ENCODE results near the gene ABCD3.

ABCD3 gene

GRCh38 chr1:94552071-94552586, 133.9 kb downstream of the ABCD3 start:
- Mint-ChIP-seq H3K4me1 (peaks cover 61% of the 10 kb centered on the region), H3K4me3 (no peak overlapping the region), H3K36me3 (ENCODE audit: low read depth) (no peaks in the 10 kb centered on the region), H3K27me3 (ENCODE audit: low read depth) (no peaks in the 10 kb centered on the region), H3K27ac (peak overlapping the region; percentile 83 to 94 (median 85)), H3K9me3 (no peaks in the 10 kb centered on the region)
- TF ChIP-seq CTCF (IDR thresholded peaks at IDR 0.05; ENCODE audit: unreplicated experiment in 3 of 3) = no peak

- TF ChIP-seq CTCF (IDR thresholded peaks at IDR 0.05; ENCODE audit: unreplicated experiment in 3 of 3) = no peak
- H3K27me3 Mint-ChIP-seq (ENCODE audit: low read depth) = no peaks in the 10 kb centered on the region
- H3K4me3 Mint-ChIP-seq = peak overlapping the region in 1 of 3 experiments; percentile 6
- no peaks in the 10 kb centered on the region for H3K9me3 Mint-ChIP-seq
- no peaks in the 10 kb centered on the region for H3K36me3 Mint-ChIP-seq (ENCODE audit: low read depth)
- H3K4me1 Mint-ChIP-seq = peaks cover 61% of the 10 kb centered on the region
- peak overlapping the region; percentile 83 to 94 (median 85) for H3K27ac Mint-ChIP-seq
These were observed 135.1 kb downstream of the ABCD3 start for GRCh38 chr1:94553323-94553730.

GRCh38 chr1:94553931-94554330, 135.7 kb downstream of the ABCD3 start:
- H3K4me3 Mint-ChIP-seq = no peak overlapping the region
- peaks cover 61% of the 10 kb centered on the region for H3K4me1 Mint-ChIP-seq
- no peak for TF ChIP-seq CTCF (IDR thresholded peaks at IDR 0.05; ENCODE audit: unreplicated experiment in 3 of 3)
- peak overlapping the region; percentile 83 to 94 (median 85) for H3K27ac Mint-ChIP-seq
- no peaks in the 10 kb centered on the region for H3K36me3 Mint-ChIP-seq (ENCODE audit: low read depth)
- no peaks in the 10 kb centered on the region for H3K27me3 Mint-ChIP-seq (ENCODE audit: low read depth)
- no peaks in the 10 kb centered on the region for H3K9me3 Mint-ChIP-seq

GRCh38 chr1:94554580-94554979, 136.4 kb downstream of the ABCD3 start:
- no peak overlapping the region for H3K4me3 Mint-ChIP-seq

GRCh38 chr1:94555091-94555490, 136.9 kb downstream of the ABCD3 start:
- H3K27me3 Mint-ChIP-seq (ENCODE audit: low read depth) = no peaks in the 10 kb centered on the region
- no peak for TF ChIP-seq CTCF (IDR thresholded peaks at IDR 0.05; ENCODE audit: unreplicated experiment in 3 of 3)
- H3K4me3 Mint-ChIP-seq = no peak overlapping the region
- H3K9me3 Mint-ChIP-seq = no peaks in the 10 kb centered on the region
- no peaks in the 10 kb centered on the region for H3K36me3 Mint-ChIP-seq (ENCODE audit: low read depth)
- H3K4me1 Mint-ChIP-seq = peaks cover 57% of the 10 kb centered on the region
- peak overlapping the region in 1 of 3 experiments; percentile 94 for H3K27ac Mint-ChIP-seq

More at GRCh38 chr1:94554580-94554979, 136.4 kb downstream of the ABCD3 start:
- no peak for TF ChIP-seq CTCF (IDR thresholded peaks at IDR 0.05; ENCODE audit: unreplicated experiment in 3 of 3)
- Mint-ChIP-seq H3K9me3 (no peaks in the 10 kb centered on the region), H3K4me1 (peaks cover 61% of the 10 kb centered on the region), H3K36me3 (ENCODE audit: low read depth) (no peaks in the 10 kb centered on the region), H3K27ac (peak overlapping the region in 2 of 3 experiments; percentile 83 to 94), H3K27me3 (ENCODE audit: low read depth) (no peaks in the 10 kb centered on the region)

- Mint-ChIP-seq H3K4me1 (peaks cover 9% of the 10 kb centered on the region), H3K27me3 (ENCODE audit: low read depth) (no peaks in the 10 kb centered on the region), H3K27ac (no peak overlapping the region), H3K9me3 (peaks cover 2% of the 10 kb centered on the region), H3K36me3 (ENCODE audit: low read depth) (no peaks in the 10 kb centered on the region), H3K4me3 (no peak overlapping the region)
- no peak for TF ChIP-seq CTCF (IDR thresholded peaks at IDR 0.05; ENCODE audit: unreplicated experiment in 3 of 3)
These were observed 141.7 kb downstream of the ABCD3 start for GRCh38 chr1:94559921-94560320.
